Suprapubic skin (tissue), 4 donors: Measurements from ENCODE around the gene MYH15. TPM values are rescaled to one million over a fixed set of nuclear protein-coding genes. Genes with fewer than 3 reads are reported as not detected.

ENCODE experiments used
- DNase-seq, 2 donors: peaks; one replicate each; pipeline ENCODE4 v3.0.0-alpha.2; 2019; ENCODE audit warnings: low spot score in 2 of 2
- H3K27ac ChIP-seq: fragments of 200-600 bp; sonication (generic); one replicate; pipeline ENCODE4 v1.5.1; 2019
- H3K27me3 ChIP-seq: fragments of 200-600 bp; sonication (generic); one replicate; pipeline ENCODE4 v1.5.1; 2019
- H3K36me3 ChIP-seq: fragments of 200-600 bp; sonication (generic); one replicate; pipeline ENCODE4 v1.5.1; 2019
- H3K4me1 ChIP-seq: fragments of 200-600 bp; sonication (generic); one replicate; pipeline ENCODE4 v1.5.1; 2019
- H3K4me3 ChIP-seq: fragments of 200-600 bp; sonication (generic); one replicate; pipeline ENCODE4 v1.5.1; 2019; ENCODE audit warnings: mild to moderate bottlenecking
- H3K9me3 ChIP-seq: fragments of 200-600 bp; sonication (generic); one replicate; pipeline ENCODE4 v1.5.1; 2019
- EP300 ChIP-seq: sonication (generic); formaldehyde crosslinking; IDR thresholded peaks from one replicate; pipeline ENCODE4 v1.6.1; 2017; ENCODE audit warnings: antibody characterized with exemption
- POLR2A ChIP-seq, 2 donors: fragments of 450-650 bp; IDR thresholded peaks; one replicate each; pipeline ENCODE4 v1.6.1; 2017; ENCODE audit warnings: antibody characterized with exemption in 2 of 2, mild to moderate bottlenecking in 2 of 2, moderate library complexity in 2 of 2
- POLR2AphosphoS5 ChIP-seq, 3 donors: sonication (generic); formaldehyde crosslinking; IDR thresholded peaks; one replicate each; pipeline ENCODE4 v1.6.1; 2017; ENCODE audit warnings: antibody characterized with exemption in 3 of 3
- WGBS: methylation state at CpG from one replicate; pipeline ENCODE4 v1.1.5; 2018; 5-methylcytosine and 5-hydroxymethylcytosine counted together
- total RNA-seq, 4 donors: library from RNA; depleted of rRNA; stranded (reverse); fragments of >200 nt; gene quantifications; one replicate each; pipeline ENCODE4 v1.1.0, GENCODE V29; 2016
- TF ChIP-seq, protein P1 (sequence below), 2 donors: fragments of 200-600 bp in 1 of 2; fragments of 450-650 bp in 1 of 2; sonication (generic) in 1 of 2; IDR thresholded peaks; one replicate each; pipeline ENCODE4 v1.5.1; 2016 to 2019; ENCODE audit warnings: antibody characterized with exemption in 2 of 2, mild to moderate bottlenecking in 1 of 2, moderate library complexity in 1 of 2

The MYH15 gene
- total RNA-seq, 4 donors from 2014 or later, result 0.17 to 0.31 (median 0.30) TPM; not detected in 1

DNA sequence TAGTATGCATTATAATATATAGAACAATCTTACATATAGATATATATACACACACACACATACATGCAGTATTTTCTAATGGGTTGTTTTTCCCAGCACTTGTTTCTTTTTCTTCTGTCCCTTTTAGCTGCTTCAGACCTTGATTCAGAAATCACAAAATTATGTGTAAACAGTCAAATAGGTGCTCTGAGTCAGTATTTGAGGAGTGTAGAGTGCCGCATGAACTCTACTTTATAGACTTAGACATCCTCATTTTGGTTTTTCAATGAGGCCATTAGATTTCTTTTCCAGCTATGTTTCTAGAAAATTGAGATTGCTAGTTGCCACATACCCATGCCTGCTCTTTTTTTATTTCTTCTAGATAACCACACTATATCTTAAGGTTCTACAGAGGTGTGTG lies 155.8 kb downstream of the MYH15 start:
- no peak for DNase-seq
- Histone ChIP-seq H3K9me3 (no peaks in the 10 kb centered on the region), H3K4me1 (no peaks in the 10 kb centered on the region), H3K27ac (no peak overlapping the region), H3K36me3 (no peaks in the 10 kb centered on the region), H3K27me3 (no peaks in the 10 kb centered on the region), H3K4me3 (no peak overlapping the region)
- 98% methylated on average over 1 of the region's 1 CpG for WGBS
- no peak for TF ChIP-seq EP300
- no peak for TF ChIP-seq POLR2AphosphoS5 (IDR thresholded peaks at IDR 0.05)
- no peak for TF ChIP-seq POLR2A (IDR thresholded peaks at IDR 0.05)
- TF ChIP-seq, protein P1, sequence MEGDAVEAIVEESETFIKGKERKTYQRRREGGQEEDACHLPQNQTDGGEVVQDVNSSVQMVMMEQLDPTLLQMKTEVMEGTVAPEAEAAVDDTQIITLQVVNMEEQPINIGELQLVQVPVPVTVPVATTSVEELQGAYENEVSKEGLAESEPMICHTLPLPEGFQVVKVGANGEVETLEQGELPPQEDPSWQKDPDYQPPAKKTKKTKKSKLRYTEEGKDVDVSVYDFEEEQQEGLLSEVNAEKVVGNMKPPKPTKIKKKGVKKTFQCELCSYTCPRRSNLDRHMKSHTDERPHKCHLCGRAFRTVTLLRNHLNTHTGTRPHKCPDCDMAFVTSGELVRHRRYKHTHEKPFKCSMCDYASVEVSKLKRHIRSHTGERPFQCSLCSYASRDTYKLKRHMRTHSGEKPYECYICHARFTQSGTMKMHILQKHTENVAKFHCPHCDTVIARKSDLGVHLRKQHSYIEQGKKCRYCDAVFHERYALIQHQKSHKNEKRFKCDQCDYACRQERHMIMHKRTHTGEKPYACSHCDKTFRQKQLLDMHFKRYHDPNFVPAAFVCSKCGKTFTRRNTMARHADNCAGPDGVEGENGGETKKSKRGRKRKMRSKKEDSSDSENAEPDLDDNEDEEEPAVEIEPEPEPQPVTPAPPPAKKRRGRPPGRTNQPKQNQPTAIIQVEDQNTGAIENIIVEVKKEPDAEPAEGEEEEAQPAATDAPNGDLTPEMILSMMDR (IDR thresholded peaks at IDR 0.05), result no peak

DNA sequence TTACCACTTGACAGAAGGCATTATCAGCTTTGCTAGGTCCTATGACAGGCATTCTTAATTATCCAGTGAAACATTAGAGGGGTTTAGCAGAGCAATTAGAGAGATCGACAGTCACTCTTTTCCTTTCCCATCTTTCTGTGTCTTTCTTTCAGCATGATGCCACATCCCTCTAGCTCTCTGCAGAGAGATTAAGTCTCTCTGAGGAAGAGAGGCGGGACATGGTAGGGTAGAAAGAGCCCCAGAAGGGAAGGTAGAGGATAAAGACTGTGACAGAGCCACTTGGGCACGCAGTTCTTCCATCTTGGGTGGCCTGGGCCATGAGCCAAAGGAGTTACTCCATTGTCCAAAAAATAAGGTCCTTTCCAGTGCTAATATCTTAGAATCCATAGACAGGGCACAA lies 158.2 kb downstream of the MYH15 start:
- Histone ChIP-seq H3K36me3 (no peaks in the 10 kb centered on the region), H3K27ac (no peak overlapping the region), H3K4me1 (no peaks in the 10 kb centered on the region), H3K9me3 (no peaks in the 10 kb centered on the region), H3K27me3 (no peaks in the 10 kb centered on the region), H3K4me3 (no peak overlapping the region)
- 81% methylated on average over 3 of the region's 3 CpGs for WGBS
- DNase-seq, result no peak
- no peak for TF ChIP-seq POLR2A (IDR thresholded peaks at IDR 0.05)
- TF ChIP-seq POLR2AphosphoS5 (IDR thresholded peaks at IDR 0.05), result no peak
- TF ChIP-seq EP300, result no peak
- TF ChIP-seq, protein P1 (IDR thresholded peaks at IDR 0.05), result no peak

DNA sequence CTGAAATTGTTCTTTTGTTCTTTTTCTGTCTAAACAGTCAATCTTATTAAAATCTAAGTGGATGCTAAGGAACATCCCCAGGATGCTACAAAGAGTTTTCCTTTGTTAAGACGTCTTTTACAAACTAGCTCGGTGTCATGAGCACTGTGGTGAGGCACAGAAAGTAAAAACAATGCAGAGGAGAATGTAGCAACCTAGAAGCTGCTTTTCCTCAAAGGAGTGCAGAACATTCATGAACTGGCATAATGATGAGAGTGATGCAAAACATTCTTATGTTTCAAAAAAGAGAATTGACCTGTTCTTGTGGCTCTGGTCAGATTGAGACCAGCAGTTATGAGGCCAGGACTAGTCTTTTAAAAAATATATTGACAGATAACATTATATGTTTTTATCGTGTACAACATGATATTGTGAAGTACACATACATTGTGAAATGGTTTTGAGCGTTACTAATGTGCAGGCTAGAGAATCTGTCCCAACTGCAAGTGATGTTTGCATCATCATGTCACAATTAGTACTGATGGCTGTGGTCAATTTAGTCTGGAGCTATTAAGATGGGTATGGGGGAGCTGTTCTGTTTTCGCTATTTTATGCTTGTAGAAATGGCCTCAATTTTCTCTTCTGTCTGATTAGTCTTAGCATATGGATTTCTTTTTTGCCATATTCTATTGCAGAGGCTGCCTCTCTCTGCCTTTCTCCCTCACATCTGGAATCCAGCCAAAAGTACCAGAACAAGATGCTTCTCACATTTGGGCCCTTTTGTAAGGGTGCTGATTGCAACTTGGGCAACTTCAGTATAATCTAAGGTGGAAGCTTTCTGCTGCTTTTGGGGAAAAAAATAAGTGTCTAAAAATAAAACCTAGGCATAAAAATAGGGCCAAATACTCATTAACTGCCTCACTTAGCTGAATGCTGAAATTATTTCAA lies 163.8 kb downstream of the MYH15 start:
- Histone ChIP-seq H3K27me3 (no peaks in the 10 kb centered on the region), H3K27ac (no peak overlapping the region), H3K4me1 (no peaks in the 10 kb centered on the region), H3K36me3 (no peaks in the 10 kb centered on the region), H3K4me3 (no peak overlapping the region), H3K9me3 (no peaks in the 10 kb centered on the region)
- TF ChIP-seq, protein P1 (IDR thresholded peaks at IDR 0.05), result no peak
- TF ChIP-seq POLR2AphosphoS5 (IDR thresholded peaks at IDR 0.05) (no peak), POLR2A (IDR thresholded peaks at IDR 0.05) (no peak), EP300 (no peak)
- WGBS, result 90% methylated on average over 5 of the region's 5 CpGs
- no peak for DNase-seq

DNA sequence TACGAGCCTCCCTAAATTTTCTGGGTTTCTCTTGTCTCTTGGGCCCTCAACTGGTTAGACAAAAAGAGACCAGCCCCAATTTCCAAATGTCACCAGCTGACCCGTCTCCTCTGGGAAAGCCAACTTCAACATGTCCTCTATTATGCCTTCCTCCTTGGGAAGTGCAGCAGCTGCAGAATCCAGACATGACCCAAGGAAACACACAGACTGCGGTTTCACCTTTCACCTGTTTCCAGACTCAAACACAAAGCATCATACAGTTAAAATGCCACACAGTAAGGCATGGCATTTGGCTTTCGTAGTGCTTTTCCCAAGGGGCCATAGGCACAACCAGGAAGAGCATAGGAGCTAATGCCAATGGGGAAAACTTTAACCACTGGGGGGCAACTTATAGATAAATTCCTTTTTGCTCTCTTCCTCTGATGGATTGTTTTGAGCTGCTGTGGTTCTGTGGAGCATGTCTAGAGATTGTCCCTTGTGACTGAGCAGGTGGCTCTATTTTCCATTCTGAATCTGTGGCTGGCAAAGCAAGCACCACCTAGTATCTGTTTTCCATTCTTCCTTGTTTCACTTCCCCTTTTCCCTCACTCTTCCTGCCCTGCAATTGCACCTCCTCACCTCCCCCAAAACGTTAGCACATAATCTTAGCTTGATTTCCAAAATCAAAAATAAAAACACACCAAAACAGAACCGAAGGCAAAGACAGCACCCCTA lies 164.7 kb downstream of the MYH15 start:
- Histone ChIP-seq H3K4me1 (no peaks in the 10 kb centered on the region), H3K4me3 (no peak overlapping the region), H3K27me3 (no peaks in the 10 kb centered on the region), H3K9me3 (no peaks in the 10 kb centered on the region), H3K27ac (no peak overlapping the region), H3K36me3 (no peaks in the 10 kb centered on the region)
- DNase-seq, result no peak
- WGBS, result 81% methylated on average over 6 of the region's 6 CpGs
- TF ChIP-seq, protein P1 (IDR thresholded peaks at IDR 0.05), result no peak
- TF ChIP-seq POLR2AphosphoS5 (IDR thresholded peaks at IDR 0.05) (no peak), EP300 (no peak), POLR2A (IDR thresholded peaks at IDR 0.05) (no peak)

DNA sequence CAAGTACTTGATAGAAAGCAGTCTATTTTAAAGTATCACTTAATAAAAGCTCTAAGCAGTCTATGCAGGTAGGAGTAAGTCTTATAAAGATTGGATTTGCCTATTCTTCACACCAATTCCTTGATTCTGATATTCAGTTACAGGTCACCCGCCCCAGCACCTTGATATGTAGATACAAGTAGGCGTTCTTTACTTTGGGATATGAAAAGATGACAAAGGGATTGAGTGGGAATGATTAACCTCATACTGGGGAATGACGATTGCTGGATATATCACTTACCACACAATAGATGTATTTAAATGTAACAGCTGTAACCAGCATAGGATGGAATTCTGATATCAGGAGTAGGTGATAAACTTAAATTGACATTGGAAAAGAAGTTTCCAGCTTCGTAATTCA lies 166.9 kb downstream of the MYH15 start:
- Histone ChIP-seq H3K36me3 (no peaks in the 10 kb centered on the region), H3K27ac (no peak overlapping the region), H3K4me3 (no peak overlapping the region), H3K9me3 (no peaks in the 10 kb centered on the region), H3K4me1 (no peaks in the 10 kb centered on the region), H3K27me3 (no peaks in the 10 kb centered on the region)
- WGBS, result 93% methylated on average over 4 of the region's 4 CpGs
- TF ChIP-seq, protein P1 (IDR thresholded peaks at IDR 0.05), result no peak
- TF ChIP-seq EP300 (no peak), POLR2A (IDR thresholded peaks at IDR 0.05) (no peak), POLR2AphosphoS5 (IDR thresholded peaks at IDR 0.05) (no peak)
- no peak for DNase-seq
